Breast epithelium (tissue), 3 donors: ENCODE measurements around the gene CMTM4.

Experiments used
- CTCF ChIP-seq, 3 donors: fragments of 450-650 bp; IDR thresholded peaks; one replicate each; pipeline ENCODE4 v1.5.1; 2016 to 2017; ENCODE audit warnings: antibody characterized with exemption in 3 of 3, mild to moderate bottlenecking in 3 of 3, moderate library complexity in 3 of 3
- POLR2AphosphoS5 ChIP-seq, 3 donors: sonication (generic); formaldehyde crosslinking; IDR thresholded peaks; one replicate each; pipeline ENCODE4 v1.6.1; 2017; ENCODE audit warnings: antibody characterized with exemption in 3 of 3

- TF ChIP-seq CTCF (IDR thresholded peaks at IDR 0.05) (no peak), POLR2AphosphoS5 (IDR thresholded peaks at IDR 0.05) (no peak)
Observed at GRCh38 chr16:66649636-66650205, 46.8 kb downstream of the CMTM4 start.
